GM19463 (cell line): ENCODE results near the gene PLOD2.

Experiments
- ATAC-seq: cut with Tn5 transposase; IDR thresholded peaks from one replicate; pipeline ENCODE4 v1.9.1; 2021; ENCODE audit warnings: mild to moderate bottlenecking, moderate library complexity; ENCODE audit not compliant: unreplicated experiment

Gene PLOD2

GRCh38 chr3:146102885-146103284 lies 58.1 kb downstream of the PLOD2 start:
- no peak for ATAC-seq

- no peak for ATAC-seq
Measured at GRCh38 chr3:146101538-146101937, 59.4 kb downstream of the PLOD2 start.

- no peak for ATAC-seq
Measured at GRCh38 chr3:146100825-146101444, 60.0 kb downstream of the PLOD2 start.

GRCh38 chr3:146100180-146100579 lies 60.8 kb downstream of the PLOD2 start:
- ATAC-seq = no peak

GRCh38 chr3:146099316-146099715 lies 61.7 kb downstream of the PLOD2 start:
- no peak for ATAC-seq

DNA sequence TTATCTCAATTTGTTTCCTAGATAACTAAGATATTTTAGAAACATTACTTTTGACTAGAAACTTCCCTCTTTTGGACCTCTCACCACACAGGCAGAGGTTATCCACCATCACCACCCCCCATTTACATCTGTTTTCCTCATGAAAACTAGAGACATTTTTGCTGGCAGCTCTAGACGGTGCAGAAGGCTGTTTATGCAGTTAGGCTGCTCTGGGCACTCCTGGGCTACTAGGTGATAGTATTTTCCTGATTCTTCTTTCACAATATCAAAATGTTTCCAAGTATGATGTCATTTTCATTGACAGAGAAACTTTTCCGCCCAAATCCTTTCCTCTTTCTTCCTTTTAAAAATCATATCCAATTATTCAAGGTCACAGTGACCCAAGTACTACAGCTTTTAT lies 67.1 kb downstream of the PLOD2 start:
- ATAC-seq = no peak

DNA sequence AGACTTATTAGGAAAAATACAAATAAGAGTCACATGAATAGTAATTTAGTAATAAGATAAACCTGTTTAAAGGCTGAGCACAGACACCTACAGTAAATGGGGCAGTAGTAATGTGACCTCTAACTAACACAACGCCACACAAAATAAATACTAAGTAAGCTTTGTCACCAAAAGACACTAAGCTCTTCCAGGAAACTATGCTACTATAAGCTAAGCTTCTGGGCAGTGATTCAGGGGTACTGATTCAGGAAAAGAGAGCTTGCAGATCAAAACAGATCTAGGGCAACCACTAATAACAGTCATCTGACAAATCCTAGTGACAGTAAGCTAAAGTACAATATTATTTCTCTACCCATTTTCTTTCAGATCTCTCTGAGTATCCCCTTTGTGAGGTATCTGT lies 68.8 kb downstream of the PLOD2 start:
- no peak for ATAC-seq

GRCh38 chr3:146091397-146091796 lies 69.6 kb downstream of the PLOD2 start:
- peak; percentile 75 for ATAC-seq

DNA sequence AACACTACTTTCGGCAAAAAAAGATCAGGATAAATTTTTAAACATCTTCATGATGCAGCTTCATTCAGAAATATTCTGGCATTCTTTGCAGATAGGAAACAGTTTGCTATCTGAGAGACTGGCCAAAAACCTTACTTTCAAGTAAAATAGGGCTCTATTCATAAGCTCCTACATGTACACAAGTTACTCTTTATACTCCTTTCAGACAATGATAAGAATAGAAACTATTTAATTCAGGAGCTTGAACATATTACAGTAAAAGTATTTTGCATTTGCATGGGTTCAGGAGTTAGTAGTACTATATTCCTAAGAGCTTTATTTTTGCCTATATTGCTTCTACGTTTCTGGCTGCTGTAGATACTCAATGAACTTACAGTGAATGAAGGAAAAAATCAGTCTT lies 70.5 kb downstream of the PLOD2 start:
- no peak for ATAC-seq

- no peak for ATAC-seq
Measured at GRCh38 chr3:146088840-146089239, 72.1 kb downstream of the PLOD2 start.

DNA sequence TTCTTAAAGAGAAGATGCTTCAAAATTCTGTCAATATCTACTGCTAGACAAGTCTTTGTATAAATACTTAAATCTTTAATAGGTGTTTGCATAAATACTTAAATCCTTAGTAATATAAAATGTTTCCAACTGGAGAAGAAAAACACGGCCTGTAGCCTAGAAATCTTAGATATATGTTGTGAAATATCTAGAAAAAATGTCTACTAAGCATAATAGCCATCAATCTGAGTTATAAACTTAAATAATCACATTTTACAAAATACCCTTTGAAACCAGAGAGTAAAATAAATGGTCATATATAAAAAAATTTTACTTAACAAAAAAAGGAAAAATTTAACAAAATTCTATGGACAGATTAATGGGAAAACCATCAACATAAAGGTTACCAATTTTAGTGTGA lies 73.9 kb downstream of the PLOD2 start:
- ATAC-seq = no peak

DNA sequence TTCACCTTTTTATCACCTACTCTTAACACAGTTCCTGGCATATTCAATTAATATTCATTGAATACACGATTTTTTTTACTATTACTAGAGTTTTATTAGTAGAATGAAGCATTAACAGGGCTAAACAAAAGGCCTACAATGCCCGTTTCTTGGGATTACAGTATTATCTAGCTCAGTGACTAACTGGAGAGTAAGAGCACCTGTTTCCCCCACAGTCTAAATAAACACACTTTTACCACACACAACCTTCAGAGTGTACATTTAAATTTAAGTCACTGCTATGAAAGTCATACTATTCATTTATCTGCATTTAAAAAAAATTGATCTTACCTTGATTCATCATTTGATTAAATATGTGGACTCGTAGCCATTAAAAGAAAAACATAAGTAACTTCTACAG lies 74.8 kb downstream of the PLOD2 start:
- ATAC-seq = no peak

DNA sequence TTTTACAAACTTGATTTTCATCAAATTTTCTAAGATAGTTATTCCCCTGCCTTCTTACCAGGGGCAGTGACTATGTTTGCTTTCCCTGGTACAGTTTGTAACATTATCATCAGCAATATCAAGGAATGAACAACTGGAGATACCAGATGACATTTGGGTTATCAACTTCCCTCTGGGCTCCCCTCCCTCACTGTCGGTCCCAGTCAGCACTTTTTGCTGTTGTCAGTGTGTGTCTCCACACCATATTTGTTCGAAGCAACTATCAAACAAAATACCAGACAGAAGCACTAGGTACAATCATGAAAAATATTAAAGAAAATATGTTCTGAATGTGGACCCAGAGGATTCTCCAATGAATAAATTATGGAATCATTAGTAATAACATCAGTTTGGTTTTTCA lies 75.3 kb downstream of the PLOD2 start:
- ATAC-seq = no peak

DNA sequence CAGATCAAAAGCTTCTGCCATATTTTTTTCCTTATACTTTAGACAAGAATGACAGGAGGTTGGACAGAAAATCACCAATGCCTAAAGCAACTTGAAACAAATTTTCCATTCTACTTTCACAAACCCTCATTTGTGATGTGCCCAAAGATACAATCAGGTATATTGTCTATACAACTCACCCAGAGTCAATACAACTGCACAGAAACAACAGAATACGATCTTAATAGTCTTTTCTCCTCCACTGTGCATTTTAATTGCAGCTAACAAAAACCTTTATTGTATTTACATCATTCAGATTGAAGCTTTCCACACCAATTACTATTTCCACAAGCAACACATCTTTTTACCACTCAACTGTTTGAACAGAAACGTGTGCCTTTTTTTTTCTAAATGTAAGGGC lies 80.4 kb downstream of the PLOD2 start:
- ATAC-seq = no peak

GRCh38 chr3:146078031-146078430 lies 83.0 kb downstream of the PLOD2 start:
- no peak for ATAC-seq

- ATAC-seq = no peak
Measured at GRCh38 chr3:146077181-146077580, 83.8 kb downstream of the PLOD2 start.

- no peak for ATAC-seq
Measured at GRCh38 chr3:146072824-146073223, 88.2 kb downstream of the PLOD2 start.

DNA sequence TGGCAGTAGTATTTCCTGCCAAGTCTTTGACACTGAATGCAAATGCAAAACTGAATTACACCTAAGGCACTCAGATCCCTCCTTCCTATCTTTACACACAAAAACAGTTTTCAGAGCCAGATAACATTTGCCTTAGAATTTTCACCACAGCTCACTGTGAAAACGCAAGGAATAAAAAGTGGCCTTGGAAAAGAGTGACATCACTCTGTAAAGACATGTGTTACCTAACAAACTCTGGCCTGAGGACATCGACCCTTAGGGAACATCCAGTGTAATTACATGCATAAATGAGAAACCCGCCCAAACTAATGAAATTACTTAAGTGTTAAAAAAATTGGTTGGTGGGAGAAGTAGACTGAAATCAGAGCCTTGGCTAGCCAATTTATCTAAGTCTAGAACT lies 88.9 kb downstream of the PLOD2 start:
- ATAC-seq = no peak

DNA sequence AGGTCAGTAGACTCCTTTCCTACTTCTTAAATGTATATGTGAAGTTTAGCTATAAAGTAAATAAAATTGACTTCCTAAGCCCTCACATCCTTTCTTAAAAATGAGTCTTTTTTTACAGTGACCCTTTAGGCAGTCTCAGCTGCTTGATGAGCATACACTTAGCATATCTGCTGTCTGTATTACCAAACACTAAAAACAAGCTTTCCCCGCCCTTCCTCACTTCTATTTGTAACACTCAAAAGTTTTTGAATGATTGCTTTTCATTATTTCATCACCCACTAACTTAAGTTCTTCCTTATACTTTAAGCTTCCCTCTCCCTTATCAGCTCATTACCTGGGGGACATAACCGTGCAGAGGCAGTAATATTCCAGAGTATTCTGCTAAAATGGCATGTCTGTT lies 89.4 kb downstream of the PLOD2 start:
- no peak for ATAC-seq

- ATAC-seq = no peak
Measured at GRCh38 chr3:146067048-146067447, 93.9 kb downstream of the PLOD2 start.

DNA sequence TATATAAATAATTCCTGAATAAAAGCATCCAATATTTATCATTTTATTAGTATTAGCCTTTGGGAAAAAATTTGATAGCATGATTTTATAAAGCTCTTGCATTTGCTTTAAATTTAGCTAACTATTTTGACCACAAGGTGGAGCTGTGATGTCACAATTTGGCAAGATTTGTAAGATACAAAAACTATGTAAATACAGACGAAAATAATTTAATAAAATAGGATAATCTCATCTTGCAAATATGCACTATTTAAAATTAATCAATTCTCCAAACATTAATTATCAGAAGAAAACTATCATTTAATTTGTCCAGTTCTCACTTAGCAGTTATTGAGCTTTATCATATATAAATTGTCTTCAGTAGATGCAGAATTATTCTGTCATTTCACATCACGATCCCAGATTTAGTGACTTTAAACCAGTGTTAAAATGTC lies 95.4 kb downstream of the PLOD2 start:
- ATAC-seq = no peak

DNA sequence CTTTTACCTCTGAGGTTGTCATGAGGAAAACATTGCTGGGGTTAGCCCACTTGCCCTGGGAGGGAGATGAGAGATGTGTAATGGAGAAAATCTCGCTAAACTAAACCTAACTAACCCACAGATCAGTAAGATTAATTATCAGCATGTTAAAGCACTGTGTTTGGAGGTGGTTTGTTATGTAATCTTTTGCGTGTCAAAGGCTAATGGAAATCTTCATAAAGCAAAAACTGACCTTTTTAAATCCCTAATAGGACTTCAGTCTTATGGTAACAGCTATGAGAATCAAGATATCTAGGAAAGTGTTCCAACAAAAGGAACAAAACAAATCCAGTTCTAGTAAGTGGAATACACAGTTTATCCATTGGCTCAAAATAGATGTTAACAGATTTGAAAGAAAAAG lies 102.7 kb downstream of the PLOD2 start:
- no peak for ATAC-seq

GRCh38 chr3:146052791-146053310 lies 108.1 kb downstream of the PLOD2 start:
- ATAC-seq = no peak
